D341Med (cell line): ENCODE measurements around the gene LARP4B.
"Not testable (repeated sequence)": the region's sequence is repeated elsewhere in the genome, so short reads cannot be mapped to it uniquely, and the experiment has no call there.

Source experiments
- DNase-seq: peaks from one replicate; pipeline ENCODE4 v3.0.0; 2012; ENCODE audit warnings: low spot score

Gene LARP4B

GRCh38 chr10:785861-786214 lies 145.7 kb downstream of the LARP4B start:
- peak; percentile 18 for DNase-seq

DNA sequence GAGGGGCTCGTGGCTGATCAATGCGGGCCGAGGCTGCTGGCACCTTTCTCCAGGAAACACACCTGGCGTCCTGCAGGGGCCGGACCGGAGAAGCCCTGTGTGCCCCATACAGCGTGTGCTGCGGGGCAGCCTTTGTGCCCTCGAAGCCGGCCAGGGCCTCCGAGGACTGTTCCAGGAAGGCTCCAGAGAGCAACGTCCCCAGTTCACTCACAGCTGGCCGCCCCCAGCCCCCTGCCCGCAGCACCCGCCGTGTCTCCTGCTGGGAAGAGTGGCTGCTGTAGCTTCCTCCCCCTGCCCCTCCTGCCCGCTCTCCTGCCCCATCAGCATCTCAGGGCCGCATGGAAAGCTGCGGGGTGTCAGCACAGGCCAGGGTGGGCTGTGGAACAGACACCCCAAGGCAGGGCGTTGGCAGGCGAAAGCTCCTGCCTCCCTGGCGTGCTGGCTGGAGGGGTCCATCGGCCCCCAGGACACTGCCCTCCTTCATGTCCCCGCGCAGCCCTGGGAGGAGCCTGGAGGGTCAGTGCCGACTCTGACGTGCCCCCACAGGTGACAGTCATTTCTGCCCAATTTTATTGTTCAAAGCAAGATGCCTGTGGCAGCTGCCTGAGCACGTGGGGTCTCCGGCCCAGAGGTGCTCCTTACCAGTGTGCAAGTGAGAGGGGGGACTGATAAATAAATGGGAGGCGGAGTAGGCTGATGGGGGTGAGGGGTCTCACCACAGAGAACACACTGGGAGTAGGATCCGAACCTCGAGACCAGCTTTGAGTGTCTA lies 146.2 kb downstream of the LARP4B start:
- no peak for DNase-seq

- peak; percentile 63 for DNase-seq
These were observed 147.0 kb downstream of the LARP4B start for GRCh38 chr10:784403-785088.

- peak; percentile 24 for DNase-seq
These were observed 148.5 kb downstream of the LARP4B start for GRCh38 chr10:782751-783648.

- no peak for DNase-seq
These were observed 150.7 kb downstream of the LARP4B start for GRCh38 chr10:780536-781524.

- DNase-seq: no peak
These were observed 152.7 kb downstream of the LARP4B start for GRCh38 chr10:778626-779330.

GRCh38 chr10:777913-778479 lies 153.5 kb downstream of the LARP4B start:
- DNase-seq: no peak

DNA sequence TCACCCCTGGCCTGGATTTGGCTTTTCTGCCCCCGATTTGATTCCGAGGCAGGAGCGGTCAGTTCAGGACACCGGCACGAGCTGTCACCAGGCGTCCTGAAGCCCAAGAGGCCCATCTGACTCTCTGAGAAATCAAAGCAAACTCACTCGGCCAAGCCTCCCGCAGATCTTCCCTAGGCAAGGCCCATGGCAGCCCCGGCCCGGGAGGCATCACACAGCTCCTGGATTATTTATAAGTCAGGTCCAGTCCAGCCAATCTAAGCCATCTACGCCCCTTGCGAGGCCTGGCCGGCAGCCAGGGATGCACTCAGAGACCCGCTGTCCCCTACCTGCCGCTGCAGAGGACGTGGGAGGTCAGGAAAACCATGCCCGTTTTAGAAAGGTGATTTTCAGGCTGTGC lies 154.7 kb downstream of the LARP4B start:
- no peak for DNase-seq

- no peak for DNase-seq
These were observed 156.0 kb downstream of the LARP4B start for GRCh38 chr10:775245-776075.

DNA sequence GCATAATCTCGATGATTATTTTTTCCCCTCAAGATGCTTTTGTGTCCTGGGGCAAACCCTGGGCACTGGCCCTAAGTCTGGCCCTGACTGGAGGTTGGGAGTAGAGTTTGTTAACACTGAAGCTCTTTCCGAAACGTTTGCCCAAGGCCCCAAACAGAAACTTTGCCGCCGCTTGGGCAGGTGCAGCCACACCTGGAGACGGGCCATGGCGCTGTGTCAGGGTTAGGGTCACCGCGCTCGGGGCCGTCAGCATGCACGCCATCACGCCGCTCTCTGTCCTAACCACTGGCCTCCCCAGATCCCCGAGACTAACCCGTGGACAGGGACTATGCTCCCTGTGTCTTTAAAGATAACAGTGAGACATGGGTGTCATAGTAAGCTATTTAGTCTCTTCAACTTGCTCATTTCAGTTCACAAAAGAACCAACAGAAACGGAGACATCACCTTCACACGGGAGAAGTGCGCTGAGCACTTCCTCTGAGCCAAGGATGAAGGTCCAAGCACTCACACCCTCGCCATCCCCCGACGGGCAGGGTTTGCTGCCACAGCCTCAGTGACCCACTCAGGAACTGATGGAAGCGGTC lies 156.8 kb downstream of the LARP4B start:
- no peak for DNase-seq

- no peak for DNase-seq
These were observed 157.3 kb downstream of the LARP4B start for GRCh38 chr10:774223-774622.

GRCh38 chr10:773562-774161 lies 157.8 kb downstream of the LARP4B start:
- DNase-seq: no peak

GRCh38 chr10:772227-772637 lies 159.3 kb downstream of the LARP4B start:
- no peak for DNase-seq

DNA sequence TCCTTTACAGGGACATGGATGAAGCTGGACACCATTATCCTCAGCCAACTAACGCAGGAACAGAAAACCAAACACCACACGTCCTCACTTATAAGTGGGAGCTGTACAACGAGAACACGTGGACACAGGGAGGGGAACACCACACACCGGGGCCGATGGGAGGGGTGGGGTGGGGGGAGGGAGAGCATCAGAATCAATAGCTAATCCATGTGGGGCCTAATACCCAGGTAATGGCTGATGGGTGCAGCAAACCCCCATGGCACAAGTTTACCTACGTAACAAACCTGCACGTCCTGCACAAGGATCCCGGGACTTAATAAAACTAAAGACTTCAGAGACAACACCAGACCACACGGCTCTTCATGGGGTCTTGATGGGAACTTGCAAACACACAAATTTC lies 159.9 kb downstream of the LARP4B start:
- no peak for DNase-seq

DNA sequence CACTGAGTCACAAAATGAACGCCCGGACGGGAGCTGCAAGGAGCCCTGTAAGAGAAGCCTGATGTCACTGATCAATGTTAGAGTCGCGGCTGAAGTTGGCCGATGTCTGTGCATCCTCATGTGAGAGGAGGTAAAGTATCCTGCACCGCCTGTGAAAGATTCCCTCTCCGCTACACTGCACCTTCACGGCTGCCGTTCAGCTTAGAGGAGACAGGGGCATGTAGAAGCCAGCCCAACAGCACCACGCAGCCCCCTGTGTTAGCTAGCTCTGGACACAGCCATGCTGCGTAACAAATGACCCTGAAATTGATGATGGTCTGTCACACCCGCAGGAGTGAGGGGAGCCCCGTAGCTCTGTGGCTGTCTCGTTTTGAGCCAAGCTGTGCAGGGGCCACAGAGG lies 160.5 kb downstream of the LARP4B start:
- no peak for DNase-seq

DNA sequence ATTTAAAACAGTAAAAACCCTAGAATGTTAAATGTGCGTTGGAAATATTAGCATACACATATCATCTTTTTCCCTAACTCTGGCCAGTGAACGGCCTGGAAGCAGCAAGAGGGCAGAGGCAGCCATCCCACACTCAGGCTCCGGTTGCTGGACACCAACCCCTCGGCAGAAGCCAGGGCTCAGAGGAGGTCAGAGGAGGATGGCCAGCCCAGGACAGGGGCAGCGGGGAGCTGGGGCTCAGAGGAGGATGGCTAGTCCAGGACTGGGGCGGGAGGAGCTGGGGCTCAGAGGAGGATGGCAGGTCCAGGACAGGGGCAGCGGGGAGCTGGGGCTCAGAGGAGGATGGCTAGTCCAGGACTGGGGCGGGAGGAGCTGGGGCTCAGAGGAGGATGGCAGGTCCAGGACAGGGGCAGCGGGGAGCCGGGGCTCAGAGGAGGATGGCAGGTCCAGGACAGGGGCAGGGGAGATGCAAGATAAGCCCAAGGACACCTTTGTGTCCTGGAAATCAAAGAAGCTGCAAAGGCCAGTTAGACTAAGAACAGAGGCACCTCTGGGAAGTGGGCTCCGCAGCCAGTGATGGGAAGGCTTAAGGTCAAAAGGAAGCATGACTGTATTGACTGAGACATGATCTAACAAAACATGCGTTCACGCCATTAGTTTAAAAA lies 161.3 kb downstream of the LARP4B start:
- not testable (repeated sequence) for DNase-seq

- DNase-seq: no peak
These were observed 163.7 kb downstream of the LARP4B start for GRCh38 chr10:767794-768193.

- DNase-seq: no peak
These were observed 164.3 kb downstream of the LARP4B start for GRCh38 chr10:767211-767610.
